AG04449 (cell line): ENCODE results near the gene SOWAHC.

Experiments used
- CTCF ChIA-PET: fragments of 350-600 bp; formaldehyde crosslinking; extraction: SDS; loops from one replicate; lab custom pipeline; 2021; ENCODE audit warnings: antibody characterized with exemption; lab: Yijun Ruan, JAX
- POLR2A ChIA-PET: fragments of 400-600, 350-600 bp; formaldehyde crosslinking; extraction: SDS; loops from one replicate; lab custom pipeline; 2020; ENCODE audit warnings: antibody characterized with exemption, inconsistent platforms; lab: Yijun Ruan, JAX
- DNase-seq: peaks from one replicate; pipeline ENCODE4 v3.0.0-alpha.2; 2010; ENCODE audit warnings: low read depth, low spot score
- H3K4me3 ChIP-seq: 2 replicates; pipeline ENCODE4 v1.5.1; 2011; ENCODE audit warnings: low read depth, mild to moderate bottlenecking, control low read depth, low read length
- TF ChIP-seq, protein P1 (sequence below): IDR thresholded peaks from one replicate; pipeline ENCODE4 v1.5.1; 2011; ENCODE audit warnings: mild to moderate bottlenecking, moderate library complexity, low read length, control low read depth, inconsistent platforms; ENCODE audit not compliant: insufficient read depth; ENCODE audit errors: missing control alignments

SOWAHC gene

DNA sequence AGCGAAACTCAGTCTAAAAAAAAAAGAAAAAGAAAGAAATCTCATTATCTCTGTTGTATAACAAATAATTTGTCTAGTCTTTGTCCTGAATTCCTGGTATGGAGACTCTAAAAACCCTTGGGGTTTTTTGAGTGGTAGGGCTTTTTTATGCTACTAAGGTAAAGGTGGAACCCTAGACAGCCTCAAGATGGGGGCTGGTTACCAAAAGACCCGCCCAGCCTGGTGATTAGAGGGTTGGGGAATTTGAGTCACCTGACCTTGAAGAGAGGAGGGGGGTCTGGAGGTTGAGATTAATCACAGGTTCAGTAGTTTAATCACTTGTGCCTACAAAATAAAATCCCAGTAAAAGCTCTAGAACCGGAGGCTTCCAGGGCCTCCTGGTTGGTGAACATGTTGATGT is 17.6 kb downstream of the SOWAHC start:
- CTCF ChIA-PET = no interaction called here
- TF ChIP-seq, protein P1, sequence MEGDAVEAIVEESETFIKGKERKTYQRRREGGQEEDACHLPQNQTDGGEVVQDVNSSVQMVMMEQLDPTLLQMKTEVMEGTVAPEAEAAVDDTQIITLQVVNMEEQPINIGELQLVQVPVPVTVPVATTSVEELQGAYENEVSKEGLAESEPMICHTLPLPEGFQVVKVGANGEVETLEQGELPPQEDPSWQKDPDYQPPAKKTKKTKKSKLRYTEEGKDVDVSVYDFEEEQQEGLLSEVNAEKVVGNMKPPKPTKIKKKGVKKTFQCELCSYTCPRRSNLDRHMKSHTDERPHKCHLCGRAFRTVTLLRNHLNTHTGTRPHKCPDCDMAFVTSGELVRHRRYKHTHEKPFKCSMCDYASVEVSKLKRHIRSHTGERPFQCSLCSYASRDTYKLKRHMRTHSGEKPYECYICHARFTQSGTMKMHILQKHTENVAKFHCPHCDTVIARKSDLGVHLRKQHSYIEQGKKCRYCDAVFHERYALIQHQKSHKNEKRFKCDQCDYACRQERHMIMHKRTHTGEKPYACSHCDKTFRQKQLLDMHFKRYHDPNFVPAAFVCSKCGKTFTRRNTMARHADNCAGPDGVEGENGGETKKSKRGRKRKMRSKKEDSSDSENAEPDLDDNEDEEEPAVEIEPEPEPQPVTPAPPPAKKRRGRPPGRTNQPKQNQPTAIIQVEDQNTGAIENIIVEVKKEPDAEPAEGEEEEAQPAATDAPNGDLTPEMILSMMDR = no peak
- H3K4me3 ChIP-seq = no peak overlapping the region
- no peak for DNase-seq
- POLR2A ChIA-PET = no interaction called here

DNA sequence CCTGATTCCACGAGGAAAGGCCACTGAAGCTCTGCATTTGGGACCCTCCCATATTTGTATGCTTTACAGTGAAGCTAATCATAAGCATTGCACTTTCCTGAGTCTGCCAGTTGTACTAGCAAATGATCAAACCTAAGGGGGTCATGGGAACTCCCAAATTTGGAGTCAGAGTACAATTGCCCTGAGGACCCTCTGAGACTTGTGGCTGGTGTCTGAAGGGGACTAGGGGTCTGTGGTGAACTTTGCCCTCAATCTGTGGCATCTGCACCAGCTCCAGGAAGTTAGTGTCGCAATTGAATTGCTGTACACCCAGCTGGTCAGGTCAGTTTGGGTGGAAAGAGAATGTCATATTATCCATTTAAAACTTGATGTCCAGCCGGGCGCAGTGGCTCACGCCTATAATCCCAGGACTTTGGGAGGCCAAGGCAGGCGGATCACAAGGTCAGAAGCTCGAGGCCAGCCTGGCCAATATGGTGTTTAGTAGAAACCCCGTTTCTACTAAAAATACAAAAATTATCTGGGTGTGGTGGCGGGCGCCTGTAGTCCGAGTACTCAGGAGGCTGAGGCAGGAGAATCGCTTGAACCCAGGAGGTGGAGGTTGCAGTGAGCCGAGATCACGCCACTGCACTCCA is 18.1 kb downstream of the SOWAHC start:
- CTCF ChIA-PET = no interaction called here
- TF ChIP-seq, protein P1 = no peak
- POLR2A ChIA-PET = no interaction called here
- no peak for DNase-seq
- H3K4me3 ChIP-seq = no peak overlapping the region

DNA sequence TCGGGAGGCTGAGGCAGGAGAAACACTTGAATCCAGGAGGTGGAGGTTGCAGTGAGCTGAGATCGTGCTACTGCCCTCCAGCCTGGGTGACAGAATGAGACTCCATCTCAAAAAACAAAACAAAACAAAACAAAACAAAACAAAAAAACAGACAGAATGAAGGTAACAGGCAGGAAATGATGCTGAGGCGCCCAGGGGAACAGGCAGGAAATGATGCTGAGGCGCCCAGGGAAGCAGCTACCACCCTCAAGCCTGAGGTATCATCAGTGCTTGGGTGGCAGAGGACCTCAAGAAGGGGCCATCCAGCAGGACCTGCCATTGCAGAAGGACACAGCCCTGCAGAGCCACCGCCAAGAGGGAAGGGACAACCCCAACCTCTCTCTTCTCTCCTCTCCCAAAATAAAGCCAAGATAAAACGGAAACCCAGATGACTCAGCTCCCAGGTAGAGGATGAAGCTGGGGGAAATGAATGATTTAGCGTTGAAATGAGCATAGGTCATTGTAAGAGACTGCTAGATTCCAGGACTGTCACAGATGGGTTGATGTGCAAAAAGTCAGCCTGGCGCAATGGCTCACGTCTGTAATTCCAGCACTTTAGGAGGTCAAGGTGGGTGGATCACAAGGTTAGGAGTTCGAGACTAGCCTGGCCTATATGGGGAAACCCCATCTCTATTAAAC is 19.3 kb downstream of the SOWAHC start:
- no peak for DNase-seq
- H3K4me3 ChIP-seq = no peak overlapping the region
- TF ChIP-seq, protein P1 = no peak
- CTCF ChIA-PET = no interaction called here
- POLR2A ChIA-PET = no interaction called here

GRCh38 chr2:109635426-109636304 is 21.5 kb downstream of the SOWAHC start:
- TF ChIP-seq, protein P1 = no peak
- CTCF ChIA-PET = no interaction called here
- POLR2A ChIA-PET = no interaction called here

DNA sequence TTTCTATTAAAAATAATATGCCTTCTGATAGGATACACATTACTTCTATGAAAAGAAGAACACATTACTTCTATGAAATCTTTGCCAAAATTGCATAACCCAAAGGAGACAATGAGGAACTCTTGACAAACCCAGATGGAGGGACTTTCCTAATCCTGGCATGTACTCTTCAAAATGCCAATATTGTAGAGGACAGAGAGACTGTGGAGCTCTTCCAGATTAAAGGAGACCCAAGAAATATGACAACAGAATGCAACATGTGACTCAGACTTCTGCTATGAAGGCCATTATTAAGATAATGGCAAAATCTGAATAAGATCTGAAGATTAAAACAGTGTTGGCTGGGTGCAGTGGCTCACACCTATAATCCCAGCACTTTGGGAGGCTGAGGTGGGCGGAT is 22.2 kb downstream of the SOWAHC start:
- ChIA-PET POLR2A (no interaction called here), CTCF (no interaction called here)
- DNase-seq = no peak
- TF ChIP-seq, protein P1 = no peak
- H3K4me3 ChIP-seq = no peak overlapping the region

More at GRCh38 chr2:109635426-109636304, 21.5 kb downstream of the SOWAHC start:
- no peak for DNase-seq
- no peak overlapping the region for H3K4me3 ChIP-seq
